GM23248 (cell line): ENCODE measurements around the gene SHROOM1.

ENCODE experiments used
- EZH2 ChIP-seq: fragments of 200-600 bp; sonication (generic); IDR thresholded peaks from 2 replicates; pipeline ENCODE4 v1.6.1; 2018; ENCODE audit warnings: antibody characterized with exemption, mild to moderate bottlenecking; ENCODE audit not compliant: insufficient read depth, poor library complexity, severe bottlenecking
- EZH2phosphoT487 ChIP-seq: fragments of 200-600 bp; sonication (generic); IDR thresholded peaks from 2 replicates; pipeline ENCODE4 v1.6.1; 2018; ENCODE audit warnings: antibody characterized with exemption, moderate library complexity, mild to moderate bottlenecking, low read depth; ENCODE audit not compliant: insufficient read depth

DNA sequence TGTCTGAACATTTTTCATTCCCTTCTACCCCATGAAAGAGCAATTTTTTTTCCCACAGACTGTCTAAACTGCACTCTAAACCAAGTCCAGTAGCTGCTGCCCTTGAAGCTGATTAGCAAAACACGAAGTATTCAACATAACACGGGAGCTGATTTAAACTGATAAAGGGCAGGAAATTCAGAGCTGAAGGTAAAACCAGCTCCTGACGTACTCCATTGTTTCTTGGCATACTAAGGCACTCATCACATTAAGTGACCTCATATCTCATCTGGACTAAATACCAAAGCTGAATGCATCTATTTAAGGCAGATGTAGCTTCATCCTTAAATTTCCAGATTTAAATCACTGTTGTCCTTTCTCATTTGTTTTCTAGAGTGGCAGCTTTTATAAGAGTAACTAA, 23.9 kb upstream of the SHROOM1 start:
- TF ChIP-seq EZH2 (no peak), EZH2phosphoT487 (no peak)
